Mucosa of descending colon (tissue), 3 donors: Measurements from ENCODE around the gene RBM19. TPM values are rescaled to one million over a fixed set of nuclear protein-coding genes. Genes with fewer than 3 reads are reported as not detected.

Source experiments
- ATAC-seq: fragments of 200-7000 bp; cut with Tn5 transposase; one replicate; pipeline ENCODE4 v1.9.1; 2020; ENCODE audit warnings: mild to moderate bottlenecking, moderate library complexity
- DNase-seq, 3 donors: peaks; one replicate each; pipeline ENCODE4 v3.0.0-alpha.2; 2020
- H3K36me3 ChIP-seq: fragments of 200-600 bp; one replicate; pipeline ENCODE4 v1.8.0; 2021; ENCODE audit warnings: low read depth, mild to moderate bottlenecking
- H3K4me1 ChIP-seq: fragments of 200-600 bp; one replicate; pipeline ENCODE4 v1.8.0; 2021; ENCODE audit warnings: low read depth, mild to moderate bottlenecking
- H3K4me3 ChIP-seq: fragments of 200-600 bp; one replicate; pipeline ENCODE4 v1.8.0; 2021; ENCODE audit warnings: mild to moderate bottlenecking
- H3K9me3 ChIP-seq: fragments of 200-600 bp; one replicate; pipeline ENCODE4 v1.8.0; 2021; ENCODE audit warnings: mild to moderate bottlenecking
- CTCF ChIP-seq: fragments of 200-600 bp; IDR thresholded peaks from one replicate; pipeline ENCODE4 v1.8.0; 2022; ENCODE audit warnings: antibody characterized with exemption, mild to moderate bottlenecking
- intact Hi-C, 2 donors: fragments of 100-400 bp; cut with DNase I in 1 of 2; cut with micrococcal nuclease in 1 of 2; formaldehyde crosslinking; loops; one replicate each; pipeline versions ENCODE4 v1.11.0 to v1.11.1; 2022; cut with DNase I, micrococcal nuclease
- total RNA-seq, 3 donors: library from RNA; stranded (reverse); fragmentation: NEBNext Ultra II Directional in 2 of 3; extraction: Animal tissue kit (Norgen Biotek cat#: 25700) in 2 of 3; gene quantifications; one replicate each; pipeline versions ENCODE4 v1.2.1 to v1.2.4, GENCODE V29; 2021 to 2023
- donor health status: DM: no; HTN: no; CAD: no; lungs with moderate emphysema.
- donor health status: DM: no; HTN: no; CAD: no.
- donor health status: DM: no; HTN: yes; CAD: no.

RBM19 gene
- total RNA-seq, 3 donors from 2014 or later, result 22.5 to 38.4 (median 32.9) TPM

GRCh38 chr12:113823816-113824215 is 142.3 kb downstream of the RBM19 start:
- ATAC-seq, result no peak
- DNase-seq, result no peak
- H3K9me3 ChIP-seq, result no peaks in the 10 kb centered on the region
- no peak for TF ChIP-seq CTCF
- H3K4me3 ChIP-seq, result no peak overlapping the region
- no peaks in the 10 kb centered on the region for H3K36me3 ChIP-seq
- no peaks in the 10 kb centered on the region for H3K4me1 ChIP-seq
- intact Hi-C loops, result no loop called here

- TF ChIP-seq CTCF, result no peak
- peak; percentile 13 for ATAC-seq
- no peaks in the 10 kb centered on the region for H3K4me1 ChIP-seq
- DNase-seq, result no peak
- no peak overlapping the region for H3K4me3 ChIP-seq
- no peaks in the 10 kb centered on the region for H3K36me3 ChIP-seq
- intact Hi-C loops, result no loop called here
- H3K9me3 ChIP-seq, result no peaks in the 10 kb centered on the region
Observed at GRCh38 chr12:113823016-113823415, 143.1 kb downstream of the RBM19 start.

GRCh38 chr12:113820842-113821241 is 145.3 kb downstream of the RBM19 start:
- H3K4me1 ChIP-seq, result no peaks in the 10 kb centered on the region
- no peak for TF ChIP-seq CTCF
- no peak overlapping the region for H3K4me3 ChIP-seq
- intact Hi-C loops, result no loop called here
- H3K9me3 ChIP-seq, result no peaks in the 10 kb centered on the region
- DNase-seq (no peak), ATAC-seq (no peak)
- H3K36me3 ChIP-seq, result no peaks in the 10 kb centered on the region

- DNase-seq, result no peak
- no peak overlapping the region for H3K4me3 ChIP-seq
- H3K9me3 ChIP-seq, result no peaks in the 10 kb centered on the region
- no peaks in the 10 kb centered on the region for H3K36me3 ChIP-seq
- intact Hi-C loops, result no loop called here
- no peaks in the 10 kb centered on the region for H3K4me1 ChIP-seq
- no peak for ATAC-seq
- TF ChIP-seq CTCF, result no peak
Observed at GRCh38 chr12:113820309-113820708, 145.8 kb downstream of the RBM19 start.

- no peaks in the 10 kb centered on the region for H3K36me3 ChIP-seq
- intact Hi-C loops, result no loop called here
- H3K4me1 ChIP-seq, result no peaks in the 10 kb centered on the region
- ATAC-seq, result no peak
- H3K4me3 ChIP-seq, result no peak overlapping the region
- H3K9me3 ChIP-seq, result no peaks in the 10 kb centered on the region
- DNase-seq, result no peak
- TF ChIP-seq CTCF, result no peak
Observed at GRCh38 chr12:113819495-113819894, 146.6 kb downstream of the RBM19 start.

GRCh38 chr12:113818833-113819232 is 147.3 kb downstream of the RBM19 start:
- DNase-seq, result no peak
- TF ChIP-seq CTCF, result no peak
- ATAC-seq, result no peak
- Histone ChIP-seq H3K36me3 (no peaks in the 10 kb centered on the region), H3K4me3 (no peak overlapping the region), H3K9me3 (no peaks in the 10 kb centered on the region), H3K4me1 (no peaks in the 10 kb centered on the region)
- intact Hi-C loops, result no loop called here
